PC-3 (cell line): ENCODE results near the gene DEFB125. TPM values are rescaled to one million over a fixed set of nuclear protein-coding genes. Genes with fewer than 3 reads are reported as not detected.
"Not testable (repeated sequence)": the region's sequence is repeated elsewhere in the genome, so short reads cannot be mapped to it uniquely, and the experiment has no call there.

ENCODE experiments used
- ATAC-seq: fragments of 200-7000 bp; cut with Tn5 transposase; 2 replicates; pipeline ENCODE4 v1.9.1; 2020; ENCODE audit warnings: mild to moderate bottlenecking, moderate library complexity
- BruUV-seq: library from RNA; stranded (reverse); fragments of 400-500 nt; replicated peaks from 2 replicates; lab custom pipeline; 2021; lab: Mats Ljungman, UMichigan
- CTCF ChIA-PET: fragments of 300-600 bp; sonication (Branson Sonifier 250); formaldehyde crosslinking; loops from one replicate; lab custom pipeline; 2022; ENCODE audit warnings: antibody characterized with exemption; lab: Charles Lee
- POLR2A ChIA-PET: fragments of 300-600 bp; sonication (Branson Sonifier 250); formaldehyde crosslinking; loops from one replicate; lab custom pipeline; 2022; ENCODE audit warnings: antibody characterized with exemption; ENCODE audit not compliant: unreplicated experiment; lab: Charles Lee
- DNase-seq: peaks from one replicate; pipeline ENCODE4 v3.0.0-alpha.2; 2015
- H2AFZ ChIP-seq: fragments of 300-600 bp; sonication (generic); 2 replicates; pipeline ENCODE4 v1.6.0; 2016; ENCODE audit warnings: antibody characterized with exemption, low read length
- H3F3A ChIP-seq: fragments of 300-600 bp; sonication (generic); one replicate; pipeline ENCODE4 v1.6.0; 2017; ENCODE audit warnings: antibody characterized with exemption, low read length, control low read depth, mild to moderate bottlenecking; ENCODE audit not compliant: unreplicated experiment
- H3K27ac ChIP-seq: fragments of 300-600 bp; sonication (generic); 2 replicates; pipeline ENCODE4 v1.5.1; 2016; ENCODE audit warnings: mild to moderate bottlenecking, low read length
- H3K27me3 ChIP-seq: fragments of 300-600 bp; sonication (generic); 2 replicates; pipeline ENCODE4 v1.6.1; 2016; ENCODE audit warnings: low read length, mixed read lengths
- H3K36me3 ChIP-seq: fragments of 300-600 bp; sonication (generic); 2 replicates; pipeline ENCODE4 v1.6.1; 2016; ENCODE audit warnings: low read depth, mixed run types, low read length, mixed read lengths
- H3K4me1 ChIP-seq: fragments of 300-600 bp; sonication (generic); 2 replicates; pipeline ENCODE4 v1.5.1; 2016; ENCODE audit warnings: low read length; ENCODE audit not compliant: insufficient read depth
- H3K4me2 ChIP-seq: fragments of 300-600 bp; sonication (generic); 2 replicates; pipeline ENCODE4 v1.6.0; 2016; ENCODE audit warnings: low read length
- H3K4me3 ChIP-seq: fragments of 300-600 bp; sonication (generic); 2 replicates; pipeline ENCODE4 v1.5.1; 2016; ENCODE audit warnings: mild to moderate bottlenecking, low read length, mixed read lengths
- H3K79me2 ChIP-seq: fragments of 300-600 bp; sonication (generic); 2 replicates; pipeline ENCODE4 v1.6.1; 2017; ENCODE audit warnings: low read length, mixed read lengths
- H3K9ac ChIP-seq: fragments of 300-600 bp; sonication (generic); 2 replicates; pipeline ENCODE4 v1.6.0; 2016; ENCODE audit warnings: mild to moderate bottlenecking, low read length
- H3K9me2 ChIP-seq: fragments of 300-600 bp; sonication (generic); replicated peaks from 2 replicates; pipeline ENCODE4 v1.6.1; 2016; ENCODE audit warnings: mixed run types, low read length, mixed read lengths
- H3K9me3 ChIP-seq: fragments of 300-600 bp; sonication (generic); 2 replicates; pipeline ENCODE4 v1.6.1; 2016; ENCODE audit warnings: low read length, mixed read lengths
- H4K20me1 ChIP-seq: fragments of 300-600 bp; sonication (generic); 2 replicates; pipeline ENCODE4 v1.6.1; 2016; ENCODE audit warnings: low read length, mixed read lengths
- CTCF ChIP-seq: fragments of 300-600 bp; sonication (generic); conservative IDR thresholded peaks from 2 replicates; pipeline ENCODE4 v1.5.1; 2017; ENCODE audit warnings: antibody characterized with exemption, low read depth, mild to moderate bottlenecking, low read length
- EZH2 ChIP-seq: fragments of 300-600 bp; sonication (generic); IDR thresholded peaks from one replicate; pipeline ENCODE4 v1.6.1; 2017; ENCODE audit warnings: antibody characterized with exemption, mild to moderate bottlenecking, low read length; ENCODE audit not compliant: unreplicated experiment
- EZH2phosphoT487 ChIP-seq: fragments of 300-600 bp; sonication (generic); IDR thresholded peaks from 2 replicates; pipeline ENCODE4 v1.6.1; 2018; ENCODE audit warnings: mild to moderate bottlenecking, antibody characterized with exemption, low read length, borderline replicate concordance
- intact Hi-C: fragments of 100-400 bp; cut with micrococcal nuclease; formaldehyde crosslinking; loops from 2 replicates; pipeline ENCODE4 v1.9.0; 2023
- total RNA-seq: library from RNA; depleted of rRNA; stranded (reverse); fragments of >200 nt; gene quantifications from 2 replicates; pipeline ENCODE4 v1.2.3, GENCODE V29; 2014

DEFB125 gene
- total RNA-seq, 1 experiment from 2014 or later, result not detected

GRCh38 chr20:117518-117917 lies 30.0 kb downstream of the DEFB125 start:
- CTCF ChIA-PET, result no interaction called here
- DNase-seq (no peak), ATAC-seq (no peak)
- no peak overlapping the region for H3K27ac ChIP-seq
- no peaks in the 10 kb centered on the region for H4K20me1 ChIP-seq
- no peak overlapping the region for H3K4me3 ChIP-seq
- H3K9me2 ChIP-seq, result no peaks in the 10 kb centered on the region
- no peak overlapping the region for H3K9ac ChIP-seq
- no peaks in the 10 kb centered on the region for H3K9me3 ChIP-seq
- H3K36me3 ChIP-seq, result no peaks in the 10 kb centered on the region
- H3K4me1 ChIP-seq, result no peaks in the 10 kb centered on the region
- no peak overlapping the region for H2AFZ ChIP-seq
- no peak overlapping the region for H3K4me2 ChIP-seq
- intact Hi-C loops, result no loop called here
- TF ChIP-seq EZH2phosphoT487 (no peak), EZH2 (no peak), CTCF (no peak)
- no TSS peak for BruUV-seq
- H3K27me3 ChIP-seq, result peaks cover 50% of the 10 kb centered on the region
- POLR2A ChIA-PET, result no interaction called here
- no peaks in the 10 kb centered on the region for H3F3A ChIP-seq
- H3K79me2 ChIP-seq, result no peaks in the 10 kb centered on the region

- CTCF ChIA-PET, H3K9me2 ChIP-seq, DNase-seq, BruUV-seq, H3K9ac ChIP-seq, H3F3A ChIP-seq, intact Hi-C loops, H3K9me3 ChIP-seq, H3K79me2 ChIP-seq, H3K4me1 ChIP-seq, H4K20me1 ChIP-seq, ATAC-seq, H3K36me3 ChIP-seq, H3K27ac ChIP-seq, POLR2A ChIA-PET: not testable (repeated sequence)
- Histone ChIP-seq H3K4me3 (peak overlapping the region; percentile 55), H3K27me3 (peaks cover 21% of the 10 kb centered on the region), H3K4me2 (peak overlapping the region; percentile 56), H2AFZ (peak overlapping the region; percentile 49)
Measured at GRCh38 chr20:129786-130323, 42.4 kb downstream of the DEFB125 start.

GRCh38 chr20:137668-138490 lies 50.4 kb downstream of the DEFB125 start:
- ATAC-seq (no peak), DNase-seq (peak; percentile 32)
- H3K4me2 ChIP-seq, result no peak overlapping the region
- H3F3A ChIP-seq, result no peaks in the 10 kb centered on the region
- CTCF ChIA-PET, result no interaction called here
- H4K20me1 ChIP-seq, result no peaks in the 10 kb centered on the region
- H3K9ac ChIP-seq, result no peak overlapping the region
- H3K36me3 ChIP-seq, result no peaks in the 10 kb centered on the region
- BruUV-seq, result no TSS peak
- no peaks in the 10 kb centered on the region for H3K9me2 ChIP-seq
- H2AFZ ChIP-seq, result 0 out of 2 replicates have a peak overlapping the region, but pooled peaks have one; percentile 7
- H3K79me2 ChIP-seq, result no peaks in the 10 kb centered on the region
- POLR2A ChIA-PET, result no interaction called here
- no peaks in the 10 kb centered on the region for H3K9me3 ChIP-seq
- H3K27ac ChIP-seq, result no peak overlapping the region
- TF ChIP-seq CTCF (peak; percentile 74), EZH2phosphoT487 (no peak)
- no peak overlapping the region for H3K4me3 ChIP-seq
- H3K4me1 ChIP-seq, result no peaks in the 10 kb centered on the region
- peaks cover 21% of the 10 kb centered on the region for H3K27me3 ChIP-seq
- intact Hi-C loops, result no loop called here
